Stomach (tissue), 4 donors: ENCODE data around the gene MAPK8IP2.

Experiments used
- CTCF ChIP-seq, 7 experiments: fragments of 450-650 bp in 4 of 7; fragments of 200-600 bp in 3 of 7; sonication (generic) in 3 of 7; IDR thresholded peaks; one replicate each; pipeline ENCODE4 v1.5.1; 2016 to 2019; ENCODE audit warnings: antibody characterized with exemption in 7 of 7, control low read depth in 2 of 7, mild to moderate bottlenecking in 1 of 7
- EP300 ChIP-seq: sonication (generic); formaldehyde crosslinking; IDR thresholded peaks from one replicate; pipeline ENCODE4 v1.6.1; 2017; ENCODE audit warnings: antibody characterized with exemption
- POLR2A ChIP-seq, 4 donors: fragments of 450-650 bp; IDR thresholded peaks; one replicate each; pipeline ENCODE4 v1.6.1; 2016; ENCODE audit warnings: antibody characterized with exemption in 4 of 4, control low read depth in 2 of 4, mild to moderate bottlenecking in 1 of 4, moderate library complexity in 1 of 4
- POLR2AphosphoS5 ChIP-seq, 3 donors: sonication (generic); formaldehyde crosslinking; IDR thresholded peaks; one replicate each; pipeline ENCODE4 v1.6.1; 2016; ENCODE audit warnings: antibody characterized with exemption in 3 of 3

DNA sequence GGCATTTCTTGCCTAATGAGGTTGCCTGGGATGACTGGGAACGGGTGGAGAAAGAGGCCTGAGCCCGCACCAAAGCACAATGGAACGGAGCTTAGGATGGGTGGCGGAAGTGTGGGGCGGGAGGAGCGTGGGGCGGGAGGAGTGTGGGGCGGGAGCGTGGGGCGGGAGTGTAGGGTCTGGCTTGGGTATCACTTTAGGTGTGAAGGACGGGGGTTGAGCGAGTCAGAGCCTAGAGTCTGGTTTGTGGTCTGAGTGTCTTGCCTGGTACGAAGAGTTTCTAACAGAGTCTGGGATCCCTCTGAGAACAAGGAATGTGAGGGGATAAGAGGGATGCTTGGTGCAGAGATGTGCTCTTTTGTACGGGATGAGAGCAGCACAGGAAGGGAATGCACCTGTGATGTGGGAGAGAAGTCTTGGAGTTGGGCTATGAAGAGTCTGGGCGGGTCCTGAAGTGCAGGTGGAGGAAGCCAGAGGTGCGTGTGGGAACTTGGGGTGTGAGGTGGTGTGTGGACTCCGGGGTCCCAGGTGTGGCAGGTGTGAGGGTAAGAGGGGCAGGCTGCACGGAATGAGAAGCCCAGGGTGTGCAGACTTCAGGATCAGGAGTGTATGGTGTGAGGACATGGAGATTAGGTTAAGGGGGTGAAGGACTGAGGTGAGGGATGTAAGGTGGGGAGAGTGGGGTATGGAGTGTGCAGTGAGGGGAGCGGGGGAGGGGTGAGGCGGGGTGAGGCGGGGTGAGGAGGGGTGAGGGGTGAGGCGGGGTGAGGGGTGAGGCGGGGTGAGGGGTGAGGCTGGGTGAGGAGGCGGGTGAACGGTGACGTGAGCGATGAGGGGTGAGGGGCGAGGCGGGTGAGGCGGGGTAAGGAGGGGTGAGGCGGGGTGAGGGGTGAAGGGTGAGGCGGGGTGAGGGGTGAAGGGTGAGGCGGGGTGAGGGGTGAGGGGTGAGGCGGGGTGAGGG lies 38.9 kb upstream of the MAPK8IP2 start:
- TF ChIP-seq CTCF (IDR thresholded peaks at IDR 0.05) (no peak), POLR2A (IDR thresholded peaks at IDR 0.05) (no peak), EP300 (no peak), POLR2AphosphoS5 (IDR thresholded peaks at IDR 0.05) (no peak)
